Measurements from ENCODE around the gene RGS9.

Gene RGS9

GRCh38 chr17:65167566-65167965, 30.4 kb downstream of the RGS9 start:
- Histone ChIP-seq H3K4me3 (ENCODE audit: low read depth, low read length) (no peak overlapping the region), H3K27me3 (replicated peaks) (no peaks in the 10 kb centered on the region), H3K27ac (no peak overlapping the region), H3K36me3 (replicated peaks) (no peaks in the 10 kb centered on the region)
- in situ Hi-C loops (cut with HindIII; ENCODE audit: low pct_ligation_motif_present, low sequenced_read_pairs) = no loop called here
- no peak for TF ChIP-seq CTCF (IDR thresholded peaks at IDR 0.05; ENCODE audit: low read depth, low read length, missing control alignments)
- DNase-seq = no peak

GRCh38 chr17:65169691-65170090, 32.5 kb downstream of the RGS9 start:
- Histone ChIP-seq H3K27ac (no peak overlapping the region), H3K36me3 (replicated peaks) (no peaks in the 10 kb centered on the region), H3K27me3 (replicated peaks) (no peaks in the 10 kb centered on the region), H3K4me3 (ENCODE audit: low read depth, low read length) (no peak overlapping the region)
- no peak for DNase-seq
- in situ Hi-C loops (cut with HindIII; ENCODE audit: low pct_ligation_motif_present, low sequenced_read_pairs) = no loop called here
- no peak for TF ChIP-seq CTCF (IDR thresholded peaks at IDR 0.05; ENCODE audit: low read depth, low read length, missing control alignments)

- in situ Hi-C loops (cut with HindIII; ENCODE audit: low pct_ligation_motif_present, low sequenced_read_pairs) = no loop called here
Measured at GRCh38 chr17:65170839-65171238, 33.7 kb downstream of the RGS9 start.

GRCh38 chr17:65171752-65172151, 34.6 kb downstream of the RGS9 start:
- no peak for TF ChIP-seq CTCF (IDR thresholded peaks at IDR 0.05; ENCODE audit: low read depth, low read length, missing control alignments)
- Histone ChIP-seq H3K36me3 (replicated peaks) (no peaks in the 10 kb centered on the region), H3K4me3 (ENCODE audit: low read depth, low read length) (no peak overlapping the region), H3K27me3 (replicated peaks) (no peaks in the 10 kb centered on the region), H3K27ac (no peak overlapping the region)
- DNase-seq = no peak
- in situ Hi-C loops (cut with HindIII; ENCODE audit: low pct_ligation_motif_present, low sequenced_read_pairs) = no loop called here

More at GRCh38 chr17:65170839-65171238, 33.7 kb downstream of the RGS9 start:
- Histone ChIP-seq H3K27me3 (replicated peaks) (no peaks in the 10 kb centered on the region), H3K27ac (no peak overlapping the region), H3K4me3 (ENCODE audit: low read depth, low read length) (no peak overlapping the region), H3K36me3 (replicated peaks) (no peaks in the 10 kb centered on the region)
- peak; percentile 68 for DNase-seq
- TF ChIP-seq CTCF (IDR thresholded peaks at IDR 0.05; ENCODE audit: low read depth, low read length, missing control alignments) = no peak

GRCh38 chr17:65172496-65173136, 35.4 kb downstream of the RGS9 start:
- H3K36me3 ChIP-seq (replicated peaks) = no peaks in the 10 kb centered on the region
- DNase-seq = no peak
- peak overlapping the region; percentile 9 for H3K27ac ChIP-seq
- H3K4me3 ChIP-seq (ENCODE audit: low read depth, low read length) = no peak overlapping the region
- in situ Hi-C loops (cut with HindIII; ENCODE audit: low pct_ligation_motif_present, low sequenced_read_pairs) = no loop called here
- TF ChIP-seq CTCF (IDR thresholded peaks at IDR 0.05; ENCODE audit: low read depth, low read length, missing control alignments) = no peak
- no peaks in the 10 kb centered on the region for H3K27me3 ChIP-seq (replicated peaks)

- no peaks in the 10 kb centered on the region for H3K27me3 ChIP-seq (replicated peaks)
- DNase-seq = peak; percentile 86
- no peaks in the 10 kb centered on the region for H3K36me3 ChIP-seq (replicated peaks)
- no peak overlapping the region for H3K4me3 ChIP-seq (ENCODE audit: low read depth, low read length)
- H3K27ac ChIP-seq = peak overlapping the region; percentile 9
- in situ Hi-C loops (cut with HindIII; ENCODE audit: low pct_ligation_motif_present, low sequenced_read_pairs) = no loop called here
- TF ChIP-seq CTCF (IDR thresholded peaks at IDR 0.05; ENCODE audit: low read depth, low read length, missing control alignments) = no peak
Measured at GRCh38 chr17:65173284-65173793, 36.2 kb downstream of the RGS9 start.
